HepG2 (cell line): ENCODE data around the gene TBC1D14.

Source experiments
- ATF6 ChIP-seq: sonication (generic); formaldehyde crosslinking; conservative IDR thresholded peaks from 2 replicates; pipeline ENCODE4 v1.4.0; 2020; ENCODE audit warnings: missing genetic modification reagents
- EP300 ChIP-seq, 3 experiments: sonication (generic) in 1 of 3; formaldehyde crosslinking in 1 of 3; IDR thresholded peaks; 2 replicates each; pipeline versions ENCODE4 v1.5.1 to v1.6.1; 2011 to 2020; ENCODE audit warnings: low read depth in 2 of 3, low read length in 2 of 3, borderline replicate concordance in 1 of 3, improper control_type of control experiment in 1 of 3, mild to moderate bottlenecking in 1 of 3, missing genetic modification reagents in 1 of 3, moderate library complexity in 1 of 3
- HOXA5 ChIP-seq: sonication (generic); formaldehyde crosslinking; IDR thresholded peaks from 2 replicates; pipeline ENCODE4 v1.4.0; 2020; ENCODE audit warnings: missing genetic modification reagents
- KAT7 ChIP-seq: IDR thresholded peaks from 2 replicates; pipeline ENCODE4 v1.6.1; 2018; ENCODE audit warnings: borderline replicate concordance, missing compliant biosample characterization
- MAFF ChIP-seq: IDR thresholded peaks from 2 replicates; pipeline ENCODE4 v1.6.1; 2011; ENCODE audit warnings: low read depth, low read length, improper control_type of control experiment
- MAX ChIP-seq: IDR thresholded peaks from 2 replicates; pipeline ENCODE4 v1.6.1; 2012; ENCODE audit warnings: inconsistent platforms
- NFIC ChIP-seq: IDR thresholded peaks from 2 replicates; pipeline ENCODE4 v1.6.1; 2012; ENCODE audit warnings: mild to moderate bottlenecking, low read length, inconsistent platforms
- NFYB ChIP-seq: sonication (generic); formaldehyde crosslinking; IDR thresholded peaks from 2 replicates; pipeline ENCODE4 v1.4.0; 2020; ENCODE audit warnings: missing genetic modification reagents
- NRL ChIP-seq: sonication (generic); formaldehyde crosslinking; IDR thresholded peaks from 2 replicates; pipeline ENCODE4 v1.5.0; 2020; ENCODE audit warnings: missing genetic modification reagents, mild to moderate bottlenecking, moderate library complexity, borderline replicate concordance
- SETDB1 ChIP-seq: sonication (generic); formaldehyde crosslinking; IDR thresholded peaks from 2 replicates; pipeline ENCODE4 v1.5.1; 2020; ENCODE audit warnings: missing genetic modification reagents, mild to moderate bottlenecking, borderline replicate concordance
- TGIF2 ChIP-seq: IDR thresholded peaks from 2 replicates; pipeline ENCODE4 v1.6.1; 2016; ENCODE audit warnings: control low read depth, missing compliant biosample characterization
- THAP7 ChIP-seq: sonication (generic); formaldehyde crosslinking; IDR thresholded peaks from 2 replicates; pipeline ENCODE4 v1.8.1; 2023; ENCODE audit warnings: mild to moderate bottlenecking, missing genetic modification reagents

- no peak for TF ChIP-seq SETDB1 (CRISPR knock-in tag)
- no peak for TF ChIP-seq ATF6 (CRISPR knock-in tag)
- TF ChIP-seq KAT7 (CRISPR knock-in tag), result peak; percentile 39; the same call in 1 of the 2 replicates
- no peak for TF ChIP-seq NFIC
- 0 out of 2 replicates have a peak, but pooled peaks have one; percentile 56 for TF ChIP-seq NRL (CRISPR knock-in tag)
- TF ChIP-seq MAFF, result no peak
- TF ChIP-seq EP300 (IDR thresholded peaks at IDR 0.05; ENCODE audit: low read depth in 2 of 2, low read length in 2 of 2), result no peak
- TF ChIP-seq EP300 (CRISPR knock-in tag; IDR thresholded peaks at IDR 0.05; ENCODE audit: borderline replicate concordance), result no peak
- TF ChIP-seq HOXA5 (CRISPR knock-in tag), result no peak
- no peak for TF ChIP-seq MAX
- no peak for TF ChIP-seq NFYB (CRISPR knock-in tag)
- TF ChIP-seq THAP7 (CRISPR knock-in tag), result no peak
- TF ChIP-seq TGIF2 (CRISPR knock-in tag), result no peak
Measured at GRCh38 chr4:6929339-6929811, 19.7 kb downstream of the TBC1D14 start.
